GM10248 (cell line): ENCODE data around the gene VGLL2.

Experiments
- CTCF ChIA-PET: fragments of 300-600 bp; sonication (Branson Sonifier 250); formaldehyde crosslinking; extraction: SDS; loops from one replicate; lab custom pipeline; 2021; ENCODE audit warnings: antibody characterized with exemption; lab: Yijun Ruan, JAX
- POLR2A ChIA-PET: fragments of 350-650 bp; sonication (Branson Sonifier 250); formaldehyde crosslinking; extraction: SDS; loops from one replicate; lab custom pipeline; 2020; ENCODE audit warnings: antibody characterized with exemption; lab: Yijun Ruan, JAX
- DNase-seq: peaks from one replicate; pipeline ENCODE4 v3.0.0; 2012; ENCODE audit errors: extremely low spot score
- TF ChIP-seq, protein P1 (sequence below): IDR thresholded peaks from 2 replicates; pipeline ENCODE4 v1.5.1; 2012; ENCODE audit warnings: mild to moderate bottlenecking, low read depth; ENCODE audit errors: extremely low read depth, missing control alignments, control extremely low read depth

Gene VGLL2

DNA sequence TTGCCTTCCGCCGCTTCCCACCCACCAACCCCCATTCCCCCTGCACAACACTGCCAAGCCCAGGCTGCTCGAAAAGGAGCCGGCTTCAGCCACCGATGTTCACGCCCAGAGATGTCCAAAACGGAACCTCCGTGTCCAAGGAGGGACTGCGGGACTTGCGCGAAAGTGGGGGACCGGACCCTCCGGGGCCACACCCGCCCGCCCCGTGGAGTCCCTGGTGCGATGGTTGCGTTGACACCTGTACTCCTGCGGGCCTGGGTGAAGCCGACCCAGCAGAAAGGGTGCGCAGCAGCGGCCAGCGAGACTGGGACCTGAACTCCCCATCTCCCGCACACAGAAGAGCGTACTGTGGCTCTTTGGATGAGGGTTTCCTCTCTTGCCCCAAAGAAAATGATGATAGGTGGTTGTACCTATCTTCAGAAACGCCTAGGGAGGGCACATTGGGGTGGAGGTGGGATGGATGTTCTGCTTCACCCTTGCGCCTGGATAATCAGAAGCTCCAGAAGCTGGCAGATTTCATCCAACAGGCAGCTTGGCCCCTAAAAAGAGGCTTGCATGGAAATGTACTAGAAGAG lies 1.9 kb upstream of the VGLL2 start:
- peak; percentile 11 for DNase-seq
- CTCF ChIA-PET = no interaction called here
- TF ChIP-seq, protein P1, sequence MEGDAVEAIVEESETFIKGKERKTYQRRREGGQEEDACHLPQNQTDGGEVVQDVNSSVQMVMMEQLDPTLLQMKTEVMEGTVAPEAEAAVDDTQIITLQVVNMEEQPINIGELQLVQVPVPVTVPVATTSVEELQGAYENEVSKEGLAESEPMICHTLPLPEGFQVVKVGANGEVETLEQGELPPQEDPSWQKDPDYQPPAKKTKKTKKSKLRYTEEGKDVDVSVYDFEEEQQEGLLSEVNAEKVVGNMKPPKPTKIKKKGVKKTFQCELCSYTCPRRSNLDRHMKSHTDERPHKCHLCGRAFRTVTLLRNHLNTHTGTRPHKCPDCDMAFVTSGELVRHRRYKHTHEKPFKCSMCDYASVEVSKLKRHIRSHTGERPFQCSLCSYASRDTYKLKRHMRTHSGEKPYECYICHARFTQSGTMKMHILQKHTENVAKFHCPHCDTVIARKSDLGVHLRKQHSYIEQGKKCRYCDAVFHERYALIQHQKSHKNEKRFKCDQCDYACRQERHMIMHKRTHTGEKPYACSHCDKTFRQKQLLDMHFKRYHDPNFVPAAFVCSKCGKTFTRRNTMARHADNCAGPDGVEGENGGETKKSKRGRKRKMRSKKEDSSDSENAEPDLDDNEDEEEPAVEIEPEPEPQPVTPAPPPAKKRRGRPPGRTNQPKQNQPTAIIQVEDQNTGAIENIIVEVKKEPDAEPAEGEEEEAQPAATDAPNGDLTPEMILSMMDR = no peak
- POLR2A ChIA-PET = no interaction called here

DNA sequence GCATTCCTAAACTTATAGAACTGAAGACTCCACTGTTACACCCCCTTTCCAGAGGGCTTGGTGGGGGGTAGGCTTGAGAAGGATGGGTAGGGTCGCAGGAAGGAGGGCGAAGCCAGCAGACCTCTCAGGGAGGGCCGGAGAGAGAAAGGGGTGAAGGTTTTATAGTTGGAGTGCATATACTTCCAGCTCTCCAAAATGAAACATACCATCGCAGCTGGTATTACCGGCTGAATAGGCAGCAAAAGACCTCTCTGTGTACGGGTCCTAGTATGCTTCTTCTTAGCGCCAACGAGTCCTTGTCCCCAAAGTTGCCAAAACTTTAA lies 1.0 kb upstream of the VGLL2 start:
- ChIA-PET CTCF (no interaction called here), POLR2A (no interaction called here)
- peak; percentile 25 for DNase-seq
- TF ChIP-seq, protein P1 = no peak

DNA sequence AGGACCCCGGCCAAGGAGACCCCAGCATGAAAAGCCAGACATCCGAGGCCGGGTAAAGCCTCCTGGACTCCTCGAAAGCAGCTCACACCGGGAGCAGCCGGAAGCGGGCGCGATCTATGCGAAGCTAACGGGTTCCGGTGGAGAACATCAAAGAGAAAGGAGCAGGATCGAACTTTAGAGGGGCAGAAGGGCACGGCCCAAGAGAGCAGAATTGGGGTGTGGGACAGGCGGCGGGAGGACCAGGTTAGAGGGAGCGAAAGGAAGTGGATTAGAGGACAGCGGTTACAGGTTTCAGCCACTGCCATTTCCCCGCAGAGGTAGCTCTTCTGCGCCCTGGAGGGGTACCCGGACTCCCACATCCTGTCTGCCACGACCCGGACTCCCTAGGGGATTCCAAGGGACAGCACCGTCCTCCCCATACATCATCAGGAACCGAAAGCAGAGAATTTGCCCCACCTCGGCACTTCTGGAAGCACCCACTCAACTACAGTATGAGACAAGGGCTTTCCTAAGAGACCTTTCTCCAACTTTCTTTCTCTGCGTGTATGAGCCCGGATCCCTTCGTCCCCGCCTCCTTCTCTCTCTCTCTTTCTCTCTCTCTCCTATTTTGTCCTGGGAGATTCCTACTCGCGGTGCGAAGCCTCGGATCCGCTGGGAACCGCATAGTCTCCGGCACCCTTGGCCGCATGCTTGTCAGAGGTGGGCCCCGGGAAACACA lies 507 bp upstream of the VGLL2 start:
- ChIA-PET CTCF (no interaction called here), POLR2A (interaction anchor here (0.6 kb wide), 1 partner anchor 856 kb away, joined by 5 read pairs; no protein-coding TSS in a partner anchor)
- TF ChIP-seq, protein P1 = no peak
- peak; percentile 47 for DNase-seq

DNA sequence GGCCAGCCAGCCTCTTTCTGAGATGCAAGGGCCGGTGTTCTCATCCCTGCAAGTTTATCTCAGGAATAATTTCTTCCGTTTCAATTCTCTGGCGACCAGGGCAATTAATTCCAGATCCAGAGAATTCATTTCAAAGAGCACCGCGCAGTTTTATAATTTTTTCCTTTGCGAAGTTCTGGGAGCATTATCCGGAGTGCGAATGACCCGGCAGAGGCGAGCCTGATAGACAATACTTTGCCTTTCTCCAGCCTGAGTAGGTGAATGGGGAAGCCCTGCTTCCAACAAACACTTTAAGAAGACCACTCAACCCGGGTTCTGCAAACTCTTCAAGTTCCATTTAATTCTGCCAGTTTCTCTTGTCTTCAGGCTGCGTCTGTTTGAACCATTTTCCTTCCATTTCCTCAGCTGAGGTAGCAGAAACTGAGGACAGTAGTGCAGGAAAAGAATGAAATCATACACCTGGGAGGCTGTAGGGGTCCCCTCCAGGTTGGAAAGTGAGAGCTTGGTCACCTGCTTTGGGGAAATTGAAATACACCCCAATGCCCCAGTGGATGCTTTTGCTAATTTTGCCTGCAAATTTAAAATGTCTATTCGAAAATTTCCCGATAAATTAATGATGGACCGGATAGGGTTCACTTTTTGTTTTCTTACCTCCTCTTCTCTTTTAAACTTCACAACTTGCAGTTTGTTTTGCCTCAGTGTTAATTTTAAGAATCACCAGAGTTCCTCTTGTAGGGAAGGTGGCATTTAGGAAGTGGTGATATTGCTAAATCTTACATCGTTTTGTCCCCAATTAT lies 1.1 kb downstream of the VGLL2 start:
- CTCF ChIA-PET = interaction anchor here (1.1 to 1.2 kb wide), 2 partner anchors 13 to 14 kb away, joined by 3 to 4 read pairs; no protein-coding TSS in a partner anchor
- TF ChIP-seq, protein P1 = no peak
- DNase-seq = no peak
- POLR2A ChIA-PET = no interaction called here

DNA sequence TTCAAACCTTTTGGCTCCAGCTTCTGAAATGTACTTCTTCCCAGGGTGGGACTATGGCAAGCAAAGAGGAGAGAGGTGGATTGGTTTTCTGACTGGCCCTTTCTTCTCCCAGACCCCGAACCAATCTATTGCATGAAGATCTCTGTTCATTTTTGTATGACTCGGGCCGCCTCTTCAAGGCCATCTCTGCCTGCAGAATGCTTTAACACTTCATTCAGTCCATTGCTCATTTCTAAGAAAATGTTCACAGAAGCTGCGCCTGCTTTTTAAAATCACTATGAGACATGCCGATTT lies 1.6 kb downstream of the VGLL2 start:
- POLR2A ChIA-PET = no interaction called here
- CTCF ChIA-PET = no interaction called here
- TF ChIP-seq, protein P1 = no peak
- DNase-seq = no peak

DNA sequence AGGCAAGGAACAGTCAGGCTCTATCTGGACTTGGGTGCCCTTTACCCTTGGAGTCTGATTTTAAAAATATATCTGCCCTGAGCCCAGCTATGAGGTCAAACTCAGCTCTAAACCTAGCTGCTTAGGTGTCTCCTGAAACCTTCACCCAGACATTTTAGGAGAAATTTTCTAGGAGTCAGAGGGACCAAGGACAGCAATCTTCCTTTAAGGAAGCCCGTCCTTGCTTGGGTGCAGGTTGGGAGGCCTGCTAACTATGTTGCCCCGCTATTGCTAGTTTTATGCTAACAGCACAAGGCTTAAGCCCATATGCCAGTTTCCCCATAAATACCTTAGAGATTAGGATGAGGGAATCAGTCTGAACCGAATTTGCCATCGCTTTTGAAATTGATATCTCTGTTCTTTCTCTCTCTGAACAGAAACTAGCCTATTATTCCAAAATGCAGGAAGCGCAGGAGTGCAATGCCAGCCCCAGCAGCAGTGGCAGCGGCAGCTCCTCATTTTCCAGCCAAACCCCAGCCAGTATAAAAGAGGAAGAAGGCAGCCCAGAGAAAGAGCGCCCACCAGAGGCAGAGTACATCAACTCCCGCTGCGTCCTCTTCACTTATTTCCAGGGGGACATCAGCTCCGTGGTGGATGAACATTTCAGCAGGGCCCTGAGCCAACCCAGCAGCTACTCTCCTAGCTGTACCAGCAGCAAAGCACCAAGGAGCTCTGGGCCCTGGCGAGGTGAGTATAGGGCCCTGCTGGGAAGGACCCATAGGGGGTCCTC lies 2.6 kb downstream of the VGLL2 start:
- peak; percentile 12 for DNase-seq
- CTCF ChIA-PET = no interaction called here
- POLR2A ChIA-PET = no interaction called here
- TF ChIP-seq, protein P1 = no peak
